ENCODE data around the gene TBC1D1.

DNA sequence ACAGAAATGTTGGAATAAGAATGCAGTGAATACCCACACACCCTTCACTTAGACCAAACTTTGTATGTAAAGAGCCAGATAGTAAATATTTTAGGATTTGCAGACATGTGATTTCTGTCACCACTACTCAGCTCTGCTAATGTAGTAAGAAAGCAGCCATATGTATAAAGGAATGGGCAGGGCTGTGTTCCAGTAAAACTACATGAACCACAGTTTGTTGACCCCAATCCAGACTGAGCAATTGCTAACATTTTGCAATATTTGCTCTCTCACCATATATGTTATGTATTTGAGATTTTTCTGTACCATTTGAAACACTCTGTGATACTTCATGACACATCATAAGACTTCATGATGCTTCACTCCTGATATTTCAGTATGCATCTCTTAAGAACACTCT, 32.0 kb upstream of the TBC1D1 start:
- TF ChIP-seq TAF1 (IDR thresholded peaks at IDR 0.05; ENCODE audit: borderline replicate concordance, insufficient read depth, low read length) (no peak), POLR2AphosphoS5 (IDR thresholded peaks at IDR 0.05; ENCODE audit: low read depth, low read length) (no peak)
- TF ChIP-seq, protein P1, sequence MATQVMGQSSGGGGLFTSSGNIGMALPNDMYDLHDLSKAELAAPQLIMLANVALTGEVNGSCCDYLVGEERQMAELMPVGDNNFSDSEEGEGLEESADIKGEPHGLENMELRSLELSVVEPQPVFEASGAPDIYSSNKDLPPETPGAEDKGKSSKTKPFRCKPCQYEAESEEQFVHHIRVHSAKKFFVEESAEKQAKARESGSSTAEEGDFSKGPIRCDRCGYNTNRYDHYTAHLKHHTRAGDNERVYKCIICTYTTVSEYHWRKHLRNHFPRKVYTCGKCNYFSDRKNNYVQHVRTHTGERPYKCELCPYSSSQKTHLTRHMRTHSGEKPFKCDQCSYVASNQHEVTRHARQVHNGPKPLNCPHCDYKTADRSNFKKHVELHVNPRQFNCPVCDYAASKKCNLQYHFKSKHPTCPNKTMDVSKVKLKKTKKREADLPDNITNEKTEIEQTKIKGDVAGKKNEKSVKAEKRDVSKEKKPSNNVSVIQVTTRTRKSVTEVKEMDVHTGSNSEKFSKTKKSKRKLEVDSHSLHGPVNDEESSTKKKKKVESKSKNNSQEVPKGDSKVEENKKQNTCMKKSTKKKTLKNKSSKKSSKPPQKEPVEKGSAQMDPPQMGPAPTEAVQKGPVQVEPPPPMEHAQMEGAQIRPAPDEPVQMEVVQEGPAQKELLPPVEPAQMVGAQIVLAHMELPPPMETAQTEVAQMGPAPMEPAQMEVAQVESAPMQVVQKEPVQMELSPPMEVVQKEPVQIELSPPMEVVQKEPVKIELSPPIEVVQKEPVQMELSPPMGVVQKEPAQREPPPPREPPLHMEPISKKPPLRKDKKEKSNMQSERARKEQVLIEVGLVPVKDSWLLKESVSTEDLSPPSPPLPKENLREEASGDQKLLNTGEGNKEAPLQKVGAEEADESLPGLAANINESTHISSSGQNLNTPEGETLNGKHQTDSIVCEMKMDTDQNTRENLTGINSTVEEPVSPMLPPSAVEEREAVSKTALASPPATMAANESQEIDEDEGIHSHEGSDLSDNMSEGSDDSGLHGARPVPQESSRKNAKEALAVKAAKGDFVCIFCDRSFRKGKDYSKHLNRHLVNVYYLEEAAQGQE (IDR thresholded peaks at IDR 0.05; ENCODE audit: insufficient read depth in 1 of 2, low read depth in 2 of 2, low read length in 2 of 2): no peak
